ENCODE results near the gene FICD.

GRCh38 chr12:108538616-108539195, 23.6 kb downstream of the FICD start:
- no peak for TF ChIP-seq POLR2A (IDR thresholded peaks at IDR 0.05; ENCODE audit: low read depth, low read length)
- no peak for TF ChIP-seq TAF1 (IDR thresholded peaks at IDR 0.05; ENCODE audit: low read depth, low read length)
- TF ChIP-seq POLR2AphosphoS5 (IDR thresholded peaks at IDR 0.05; ENCODE audit: low read depth, low read length): no peak
